BJ (cell line): ENCODE data around the gene BRAT1. TPM values are rescaled to one million over a fixed set of nuclear protein-coding genes. Genes with fewer than 3 reads are reported as not detected.

Source experiments
- CTCF ChIA-PET: fragments of 350-600 bp; formaldehyde crosslinking; extraction: SDS; loops from one replicate; lab custom pipeline; 2021; ENCODE audit warnings: antibody characterized with exemption, inconsistent platforms; lab: Yijun Ruan, JAX
- POLR2A ChIA-PET: fragments of 300-600 bp; sonication (Branson Sonifier 250); formaldehyde crosslinking; extraction: SDS; loops from one replicate; lab custom pipeline; 2021; ENCODE audit warnings: antibody characterized with exemption; lab: Charles Lee
- DNase-seq: peaks from one replicate; pipeline ENCODE4 v3.0.0-alpha.2; 2011; ENCODE audit warnings: low read depth
- H3K27me3 ChIP-seq: 2 replicates; pipeline ENCODE4 v1.6.0; 2011; ENCODE audit warnings: low read length; ENCODE audit not compliant: control insufficient read depth, insufficient read depth
- H3K36me3 ChIP-seq: 2 replicates; pipeline ENCODE4 v1.5.1; 2011; ENCODE audit warnings: low read length; ENCODE audit not compliant: control insufficient read depth, insufficient read depth
- H3K4me3 ChIP-seq: 2 replicates; pipeline ENCODE4 v1.5.1; 2011; ENCODE audit warnings: low read depth, mild to moderate bottlenecking, control low read depth, low read length
- CTCF ChIP-seq: IDR thresholded peaks from 2 replicates; pipeline ENCODE4 v1.5.1; 2011; ENCODE audit warnings: low read depth, mild to moderate bottlenecking, control low read depth, inconsistent platforms, low read length, moderate library complexity; ENCODE audit not compliant: insufficient read depth
- polyA plus RNA-seq: library from polyadenylated mRNA; depleted of rRNA; stranded (reverse); fragments of >200 nt; gene quantifications from 2 replicates; pipeline ENCODE4 v1.2.3, GENCODE V29; 2011

BRAT1 gene
- polyA plus RNA-seq, 1 experiment, result 17.9 TPM

GRCh38 chr7:2523941-2524807 lies 31.1 kb downstream of the BRAT1 start:
- ChIA-PET POLR2A (no interaction called here), CTCF (interaction anchor here (0.9 kb wide), 1 partner anchor 157 kb away, joined by 3 read pairs; no protein-coding TSS in a partner anchor)
- Histone ChIP-seq H3K27me3 (no peaks in the 10 kb centered on the region), H3K4me3 (no peak overlapping the region), H3K36me3 (peaks cover 5% of the 10 kb centered on the region)
- DNase-seq, result no peak
- TF ChIP-seq CTCF, result no peak

- H3K27me3 ChIP-seq, result no peaks in the 10 kb centered on the region
- TF ChIP-seq CTCF, result no peak
- H3K4me3 ChIP-seq, result no peak overlapping the region
- POLR2A ChIA-PET, result no interaction called here
- DNase-seq, result no peak
- CTCF ChIA-PET, result interaction anchor here (0.9 kb wide), 1 partner anchor 158 kb away, joined by 3 read pairs; no protein-coding TSS in a partner anchor
- peaks cover 5% of the 10 kb centered on the region for H3K36me3 ChIP-seq
Measured at GRCh38 chr7:2523461-2523936, 31.8 kb downstream of the BRAT1 start.

- no peak for DNase-seq
- no peak overlapping the region for H3K4me3 ChIP-seq
- CTCF ChIA-PET, result interaction anchor here (1.2 kb wide), 1 partner anchor 13 kb away, joined by 4 read pairs; no protein-coding TSS in a partner anchor
- H3K27me3 ChIP-seq, result no peaks in the 10 kb centered on the region
- peaks cover 5% of the 10 kb centered on the region for H3K36me3 ChIP-seq
- TF ChIP-seq CTCF, result no peak
- POLR2A ChIA-PET, result no interaction called here
Measured at GRCh38 chr7:2522780-2523433, 32.4 kb downstream of the BRAT1 start.

GRCh38 chr7:2521952-2522591 lies 33.3 kb downstream of the BRAT1 start:
- TF ChIP-seq CTCF, result no peak
- ChIA-PET POLR2A (no interaction called here), CTCF (interaction anchor here (1.2 to 1.6 kb wide), 2 partner anchors 12 to 53 kb away, joined by 3 to 4 read pairs; no protein-coding TSS in a partner anchor)
- Histone ChIP-seq H3K4me3 (peak overlapping the region; percentile 52), H3K27me3 (no peaks in the 10 kb centered on the region), H3K36me3 (peaks cover 5% of the 10 kb centered on the region)
- no peak for DNase-seq
